NCI-H345 treated with DMSO at 0.1 percent for 48 hours (cell line): ENCODE data around the gene JAZF1.

ENCODE experiments used
- DNase-seq: peaks from one replicate; lab custom pipeline; 2025; ENCODE audit not compliant: unreplicated experiment; lab: John Stamatoyannopoulos, UW

Gene JAZF1

GRCh38 chr7:27991006-27991528 lies 189.5 kb downstream of the JAZF1 start:
- no peak for DNase-seq

GRCh38 chr7:27976531-27976930 lies 204.1 kb downstream of the JAZF1 start:
- DNase-seq: no peak

- DNase-seq: no peak
These were observed 207.0 kb downstream of the JAZF1 start for GRCh38 chr7:27973625-27974024.

- no peak for DNase-seq
These were observed 208.3 kb downstream of the JAZF1 start for GRCh38 chr7:27972276-27972675.

GRCh38 chr7:27971171-27971812 lies 209.3 kb downstream of the JAZF1 start:
- DNase-seq: no peak

GRCh38 chr7:27970350-27970749 lies 210.2 kb downstream of the JAZF1 start:
- no peak for DNase-seq

- no peak for DNase-seq
These were observed 211.2 kb downstream of the JAZF1 start for GRCh38 chr7:27969346-27969745.

GRCh38 chr7:27967639-27968038 lies 213.0 kb downstream of the JAZF1 start:
- DNase-seq: no peak

- no peak for DNase-seq
These were observed 214.3 kb downstream of the JAZF1 start for GRCh38 chr7:27966219-27966780.

- no peak for DNase-seq
These were observed 214.9 kb downstream of the JAZF1 start for GRCh38 chr7:27965650-27966049.

GRCh38 chr7:27964820-27965219 lies 215.8 kb downstream of the JAZF1 start:
- DNase-seq: no peak

- no peak for DNase-seq
These were observed 217.5 kb downstream of the JAZF1 start for GRCh38 chr7:27963056-27963455.

- no peak for DNase-seq
These were observed 218.3 kb downstream of the JAZF1 start for GRCh38 chr7:27962273-27962672.

GRCh38 chr7:27961255-27961654 lies 219.3 kb downstream of the JAZF1 start:
- no peak for DNase-seq

GRCh38 chr7:27960415-27960814 lies 220.2 kb downstream of the JAZF1 start:
- DNase-seq: no peak

GRCh38 chr7:27958933-27959548 lies 221.6 kb downstream of the JAZF1 start:
- DNase-seq: no peak

GRCh38 chr7:27955596-27955995 lies 225.0 kb downstream of the JAZF1 start:
- DNase-seq: no peak

GRCh38 chr7:27955011-27955410 lies 225.6 kb downstream of the JAZF1 start:
- DNase-seq: no peak

- DNase-seq: no peak
These were observed 226.8 kb downstream of the JAZF1 start for GRCh38 chr7:27953777-27954176.

- DNase-seq: no peak
These were observed 227.2 kb downstream of the JAZF1 start for GRCh38 chr7:27953361-27953760.

- DNase-seq: no peak
These were observed 227.9 kb downstream of the JAZF1 start for GRCh38 chr7:27952456-27953285.

GRCh38 chr7:27950123-27950522 lies 230.5 kb downstream of the JAZF1 start:
- DNase-seq: no peak
